HepG2 (cell line): ENCODE measurements around the gene ZNF8. TPM values are rescaled to one million over a fixed set of nuclear protein-coding genes. Genes with fewer than 3 reads are reported as not detected.

Source experiments
- ATAC-seq: fragments of 200-7000 bp; cut with Tn5 transposase; 3 replicates; pipeline ENCODE4 v1.9.1; 2020; ENCODE audit warnings: mild to moderate bottlenecking, moderate library complexity
- BruUV-seq: library from RNA; stranded (reverse); fragments of 400-500 nt; replicated peaks from 2 replicates; lab custom pipeline; 2021; lab: Mats Ljungman, UMichigan
- CTCF ChIA-PET: fragments of 300-600 bp; formaldehyde crosslinking; extraction: SDS; loops from one replicate; lab custom pipeline; 2021; ENCODE audit warnings: low total read pairs, inconsistent platforms, low intra/inter-chr PET ratio; lab: Yijun Ruan, JAX
- POLR2A ChIA-PET: fragments of 350-600 bp; sonication (Branson Sonifier 250); formaldehyde crosslinking; loops from one replicate; lab custom pipeline; 2020; ENCODE audit warnings: antibody characterized with exemption, inconsistent platforms; lab: Yijun Ruan, JAX
- DNase-seq: peaks from one replicate; pipeline ENCODE4 v3.0.0-alpha.2; 2015; ENCODE audit warnings: low spot score
- FAIRE-seq: peaks from 3 replicates; lab custom pipeline; 2011; peaks lifted over from hg19 to GRCh38; lab: Jason Lieb, UNC
- H2AFZ ChIP-seq: one replicate; pipeline ENCODE4 v1.6.1; 2011; ENCODE audit warnings: low read length, inconsistent platforms
- H3K27ac ChIP-seq: fragments of 300-600 bp; 3 replicates; pipeline ENCODE4 v1.8.0; 2011; ENCODE audit warnings: mixed run types, mild to moderate bottlenecking, mixed read lengths, low read length, inconsistent platforms; ENCODE audit not compliant: insufficient read depth; ENCODE audit errors: extremely low read length
- H3K27me3 ChIP-seq, 2 experiments: fragments of 200-600 bp in 1 of 2; 2 replicates in 1 of 2; 3 replicates in 1 of 2; pipeline versions ENCODE4 v1.6.0 to v1.8.0; 2011; ENCODE audit warnings: low read length in 2 of 2, mild to moderate bottlenecking in 2 of 2, moderate library complexity in 2 of 2, inconsistent platforms in 1 of 2; ENCODE audit not compliant: insufficient read depth in 2 of 2, control insufficient read depth in 1 of 2
- H3K36me3 ChIP-seq, 2 experiments: fragments of 200-600 bp in 1 of 2; replicated peaks in 1 of 2; 2 replicates in 1 of 2; 3 replicates in 1 of 2; pipeline versions ENCODE4 v1.5.1 to v1.8.0; 2011; ENCODE audit warnings: low read length in 2 of 2, inconsistent platforms in 1 of 2; ENCODE audit not compliant: insufficient read depth in 2 of 2, control insufficient read depth in 1 of 2
- H3K4me1 ChIP-seq: 2 replicates; pipeline ENCODE4 v1.5.1; 2012; ENCODE audit warnings: low read length, inconsistent platforms; ENCODE audit not compliant: insufficient read depth
- H3K4me2 ChIP-seq: 2 replicates; pipeline ENCODE4 v1.6.0; 2011; ENCODE audit warnings: low read depth, low read length, inconsistent platforms
- H3K4me3 ChIP-seq, 3 experiments: fragments of 200-600 bp in 1 of 3; sonication (generic), shearing (Covaris generic) in 1 of 3; replicated peaks in 1 of 3; 2 replicates each; pipeline ENCODE4 v1.5.1; 2011 to 2016; ENCODE audit warnings: low read length in 3 of 3, inconsistent platforms in 2 of 3, low read depth in 2 of 3, mild to moderate bottlenecking in 2 of 3, control low read depth in 1 of 3, mixed read lengths in 1 of 3; ENCODE audit not compliant: insufficient read depth in 1 of 3
- H3K79me2 ChIP-seq: one replicate; pipeline ENCODE4 v1.6.1; 2011; ENCODE audit warnings: low read length, inconsistent platforms; ENCODE audit not compliant: insufficient read depth
- H3K9ac ChIP-seq: 2 replicates; pipeline ENCODE4 v1.6.0; 2011; ENCODE audit warnings: mild to moderate bottlenecking, low read depth, low read length, inconsistent platforms; ENCODE audit not compliant: insufficient read depth
- H3K9me3 ChIP-seq: 2 replicates; pipeline ENCODE4 v1.5.1; 2012; ENCODE audit warnings: mild to moderate bottlenecking, low read length
- H4K20me1 ChIP-seq: 2 replicates; pipeline ENCODE4 v1.6.0; 2011; ENCODE audit warnings: inconsistent platforms, mild to moderate bottlenecking, low read length, moderate library complexity; ENCODE audit not compliant: insufficient read depth
- DPF2 ChIP-seq: sonication (generic); formaldehyde crosslinking; IDR thresholded peaks from 2 replicates; pipeline ENCODE4 v1.4.0; 2020; ENCODE audit warnings: mild to moderate bottlenecking, low read depth, missing genetic modification reagents, borderline replicate concordance
- GABPA ChIP-seq, 2 experiments: IDR thresholded peaks; 2 replicates each; pipeline ENCODE4 v1.6.1; 2011 to 2016; ENCODE audit warnings: low read depth in 2 of 2, low read length in 1 of 2, missing biosample characterization in 1 of 2, missing genetic modification characterization in 1 of 2
- KLF16 ChIP-seq, 2 experiments: sonication (generic) in 1 of 2; formaldehyde crosslinking in 1 of 2; IDR thresholded peaks; 2 replicates each; pipeline versions ENCODE4 v1.6.1 to v1.8.0; 2016 to 2023; ENCODE audit warnings: missing genetic modification reagents in 2 of 2, missing compliant biosample characterization in 1 of 2
- MBNL3 ChIP-seq: fragments of 250-450 bp; sonication (Bioruptor Pico); conservative IDR thresholded peaks from 2 replicates; pipeline ENCODE4 v1.8.0; 2022; ENCODE audit warnings: mild to moderate bottlenecking, inconsistent platforms
- NCOA2 ChIP-seq: sonication (generic); formaldehyde crosslinking; IDR thresholded peaks from 2 replicates; pipeline ENCODE4 v1.8.0; 2022; ENCODE audit warnings: inconsistent platforms
- PAWR ChIP-seq: sonication (generic); formaldehyde crosslinking; IDR thresholded peaks from 2 replicates; pipeline ENCODE4 v1.4.0; 2020; ENCODE audit warnings: missing genetic modification reagents, mild to moderate bottlenecking, borderline replicate concordance
- PCBP1 ChIP-seq: fragments of 200-400 bp; formaldehyde crosslinking; IDR thresholded peaks from 2 replicates; pipeline ENCODE4 v1.6.1; 2017; ENCODE audit warnings: mild to moderate bottlenecking, low read depth, low read length, borderline replicate concordance
- RXRA ChIP-seq: sonication (generic); formaldehyde crosslinking; IDR thresholded peaks from 2 replicates; pipeline ENCODE4 v1.5.1; 2020; ENCODE audit warnings: missing genetic modification reagents
- SKI ChIP-seq: fragments of 450-650 bp; IDR thresholded peaks from one replicate; pipeline ENCODE4 v1.6.1; 2018; ENCODE audit warnings: mild to moderate bottlenecking; ENCODE audit not compliant: partially characterized antibody
- ZC3H4 ChIP-seq: sonication (generic); formaldehyde crosslinking; IDR thresholded peaks from 2 replicates; pipeline ENCODE4 v1.4.0; 2020; ENCODE audit warnings: missing genetic modification reagents, borderline replicate concordance
- ZNF280D ChIP-seq: sonication (generic); formaldehyde crosslinking; IDR thresholded peaks from 2 replicates; pipeline ENCODE4 v1.5.1; 2020; ENCODE audit warnings: mild to moderate bottlenecking, missing genetic modification reagents
- ZNF331 ChIP-seq: sonication (generic); formaldehyde crosslinking; IDR thresholded peaks from 2 replicates; pipeline ENCODE4 v1.4.0; 2020; ENCODE audit warnings: missing genetic modification reagents
- ZNF761 ChIP-seq: sonication (generic); formaldehyde crosslinking; conservative IDR thresholded peaks from 2 replicates; pipeline ENCODE4 v1.4.0; 2020; ENCODE audit warnings: mild to moderate bottlenecking, missing genetic modification reagents
- WGBS: methylation state at CpG from one replicate; pipeline ENCODE4 v1.1.6; 2017; ENCODE audit warnings: low lambda C conversion rate; 5-methylcytosine and 5-hydroxymethylcytosine counted together
- in situ Hi-C: cut with HindIII; loops from 2 replicates; pipeline ENCODE4 v1.10.0; 2017; ENCODE audit warnings: low pct_unique_long_range_greater_than_20kb; ENCODE audit not compliant: extremely low pct_ligation_motif_present
- intact Hi-C: fragments of 100-400 bp; cut with micrococcal nuclease; formaldehyde crosslinking; loops from one replicate; pipeline ENCODE4 v1.10.0; 2022; ENCODE audit not compliant: unreplicated experiment
- polyA plus RNA-seq, 8 experiments: library from polyadenylated mRNA; depleted of rRNA in 3 of 8; stranded (reverse) in 7 of 8; unstranded in 1 of 8; fragments of >200 nt; fragmentation: Illumina TruSeq in 4 of 8; extraction: Trizol in 4 of 8; gene quantifications; 2 replicates each; pipeline versions ENCODE4 v1.2.1 to v1.2.3, GENCODE V29; 2011 to 2016; ENCODE audit warnings: low read depth in 4 of 8, missing spikeins in 1 of 8, mixed read lengths in 1 of 8; ENCODE audit not compliant: insufficient read depth in 1 of 8
- total RNA-seq, 5 experiments: library from RNA; depleted of rRNA; stranded (reverse); fragments of >200 nt; fragmentation: Illumina TruSeq; extraction: Trizol; gene quantifications; 2 replicates each; pipeline ENCODE4 v1.2.3, GENCODE V29; 2016; ENCODE audit warnings: low read depth in 1 of 5
- TF ChIP-seq, protein P1 (sequence below): sonication (generic); formaldehyde crosslinking; IDR thresholded peaks from 2 replicates; pipeline ENCODE4 v1.4.0; 2020; ENCODE audit warnings: low read depth, mild to moderate bottlenecking, missing genetic modification reagents
- TF ChIP-seq, protein P2 (sequence below): sonication (generic); formaldehyde crosslinking; IDR thresholded peaks from 2 replicates; pipeline ENCODE4 v1.4.0; 2020; ENCODE audit warnings: missing genetic modification reagents
- TF ChIP-seq, protein P3 (sequence below): sonication (generic); formaldehyde crosslinking; IDR thresholded peaks from 2 replicates; pipeline ENCODE4 v1.4.0; 2020; ENCODE audit warnings: missing genetic modification reagents, mild to moderate bottlenecking, borderline replicate concordance

Gene ZNF8
- total and polyA plus RNA-seq, 2 of the 13 experiments (the other 11 are each of a cell fraction or from before 2014, with no cell fraction given) = 3.1 to 3.3 TPM

DNA sequence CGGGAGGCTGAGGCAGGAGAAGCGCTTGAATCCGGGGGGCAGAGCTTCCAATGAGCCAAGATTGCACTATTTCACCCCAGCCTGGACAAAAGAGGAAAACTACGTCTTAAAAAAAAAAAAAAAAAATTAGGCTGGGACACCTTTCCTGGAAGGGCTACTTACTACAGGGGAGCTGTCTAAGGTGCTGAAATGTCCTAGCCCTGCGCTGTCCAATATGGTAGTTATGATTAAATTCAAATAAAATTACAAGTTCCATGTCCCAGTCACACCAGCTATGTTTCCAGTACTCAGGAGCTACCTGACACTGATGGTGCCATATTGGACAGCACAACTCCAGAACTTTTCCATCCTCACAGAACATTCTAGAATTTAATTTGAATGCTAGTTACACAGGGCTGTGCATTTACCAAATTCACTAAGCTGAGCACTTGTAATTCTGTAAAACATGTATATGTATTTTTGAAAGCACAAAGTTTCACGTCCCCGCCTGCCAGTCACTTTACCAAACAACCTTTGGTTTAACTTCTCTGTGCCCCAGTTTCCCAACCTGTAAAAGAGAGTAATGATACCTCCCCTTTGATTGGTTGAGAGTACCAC is 38.8 kb downstream of the ZNF8 start:
- Histone ChIP-seq H3K27me3 (no peaks in the 10 kb centered on the region), H3K4me3 (no peak overlapping the region), H3K27ac (no peak overlapping the region), H3K79me2 (no peaks in the 10 kb centered on the region), H3K4me2 (no peak overlapping the region), H3K4me1 (no peaks in the 10 kb centered on the region), H3K36me3 (peaks cover 0 to 19% of the 10 kb centered on the region in 2 experiments), H4K20me1 (no peaks in the 10 kb centered on the region), H2AFZ (no peak overlapping the region), H3K9ac (no peak overlapping the region), H3K9me3 (no peaks in the 10 kb centered on the region)
- FAIRE-seq (no peak), DNase-seq (no peak), ATAC-seq (no peak)
- 92% methylated on average over 7 of the region's 7 CpGs for WGBS
- ChIA-PET CTCF (no interaction called here), POLR2A (interaction anchor here (0.6 to 1.4 kb wide), 2 partner anchors 13 to 227 kb away, joined by 3 read pairs; partner anchors contain the start of genes ERVK3-1 and TRIM28)
- in situ Hi-C loops (no loop called here), intact Hi-C loops (no loop called here)
- no TSS peak for BruUV-seq
- TF ChIP-seq KLF16 (CRISPR knock-in tag; IDR thresholded peaks at IDR 0.05) = no peak
- no peak for TF ChIP-seq PAWR (CRISPR knock-in tag)
- TF ChIP-seq, protein P1, sequence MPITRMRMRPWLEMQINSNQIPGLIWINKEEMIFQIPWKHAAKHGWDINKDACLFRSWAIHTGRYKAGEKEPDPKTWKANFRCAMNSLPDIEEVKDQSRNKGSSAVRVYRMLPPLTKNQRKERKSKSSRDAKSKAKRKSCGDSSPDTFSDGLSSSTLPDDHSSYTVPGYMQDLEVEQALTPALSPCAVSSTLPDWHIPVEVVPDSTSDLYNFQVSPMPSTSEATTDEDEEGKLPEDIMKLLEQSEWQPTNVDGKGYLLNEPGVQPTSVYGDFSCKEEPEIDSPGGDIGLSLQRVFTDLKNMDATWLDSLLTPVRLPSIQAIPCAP (CRISPR knock-in tag) = no peak
- no peak for TF ChIP-seq GABPA (IDR thresholded peaks at IDR 0.05; ENCODE audit: low read depth, low read length)
- no peak for TF ChIP-seq GABPA (CRISPR knock-in tag; IDR thresholded peaks at IDR 0.05; ENCODE audit: low read depth)
- no peak for TF ChIP-seq MBNL3 (CRISPR knock-in tag)
- TF ChIP-seq ZNF280D = no peak
- no peak for TF ChIP-seq ZC3H4
- TF ChIP-seq ZNF761 (CRISPR knock-in tag) = no peak
- 0 out of 2 replicates have a peak, but pooled peaks have one; percentile 18 for TF ChIP-seq NCOA2 (CRISPR knock-in tag)
- no peak for TF ChIP-seq DPF2
- TF ChIP-seq, protein P2, sequence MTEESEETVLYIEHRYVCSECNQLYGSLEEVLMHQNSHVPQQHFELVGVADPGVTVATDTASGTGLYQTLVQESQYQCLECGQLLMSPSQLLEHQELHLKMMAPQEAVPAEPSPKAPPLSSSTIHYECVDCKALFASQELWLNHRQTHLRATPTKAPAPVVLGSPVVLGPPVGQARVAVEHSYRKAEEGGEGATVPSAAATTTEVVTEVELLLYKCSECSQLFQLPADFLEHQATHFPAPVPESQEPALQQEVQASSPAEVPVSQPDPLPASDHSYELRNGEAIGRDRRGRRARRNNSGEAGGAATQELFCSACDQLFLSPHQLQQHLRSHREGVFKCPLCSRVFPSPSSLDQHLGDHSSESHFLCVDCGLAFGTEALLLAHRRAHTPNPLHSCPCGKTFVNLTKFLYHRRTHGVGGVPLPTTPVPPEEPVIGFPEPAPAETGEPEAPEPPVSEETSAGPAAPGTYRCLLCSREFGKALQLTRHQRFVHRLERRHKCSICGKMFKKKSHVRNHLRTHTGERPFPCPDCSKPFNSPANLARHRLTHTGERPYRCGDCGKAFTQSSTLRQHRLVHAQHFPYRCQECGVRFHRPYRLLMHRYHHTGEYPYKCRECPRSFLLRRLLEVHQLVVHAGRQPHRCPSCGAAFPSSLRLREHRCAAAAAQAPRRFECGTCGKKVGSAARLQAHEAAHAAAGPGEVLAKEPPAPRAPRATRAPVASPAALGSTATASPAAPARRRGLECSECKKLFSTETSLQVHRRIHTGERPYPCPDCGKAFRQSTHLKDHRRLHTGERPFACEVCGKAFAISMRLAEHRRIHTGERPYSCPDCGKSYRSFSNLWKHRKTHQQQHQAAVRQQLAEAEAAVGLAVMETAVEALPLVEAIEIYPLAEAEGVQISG = no peak
- TF ChIP-seq RXRA (CRISPR knock-in tag) = no peak
- TF ChIP-seq, protein P3, sequence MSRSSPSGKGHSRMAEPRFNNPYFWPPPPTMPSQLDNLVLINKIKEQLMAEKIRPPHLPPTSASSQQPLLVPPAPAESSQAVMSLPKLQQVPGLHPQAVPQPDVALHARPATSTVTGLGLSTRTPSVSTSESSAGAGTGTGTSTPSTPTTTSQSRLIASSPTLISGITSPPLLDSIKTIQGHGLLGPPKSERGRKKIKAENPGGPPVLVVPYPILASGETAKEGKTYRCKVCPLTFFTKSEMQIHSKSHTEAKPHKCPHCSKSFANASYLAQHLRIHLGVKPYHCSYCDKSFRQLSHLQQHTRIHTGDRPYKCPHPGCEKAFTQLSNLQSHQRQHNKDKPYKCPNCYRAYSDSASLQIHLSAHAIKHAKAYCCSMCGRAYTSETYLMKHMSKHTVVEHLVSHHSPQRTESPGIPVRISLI (CRISPR knock-in tag) = no peak
- 0 out of 2 replicates have a peak, but pooled peaks have one; percentile 31 for TF ChIP-seq ZNF331 (CRISPR knock-in tag)
- no peak for TF ChIP-seq PCBP1
- no peak for TF ChIP-seq SKI
